HG02763 (cell line): ENCODE data around the gene HYPK.
"Not testable (repeated sequence)": the region's sequence is repeated elsewhere in the genome, so short reads cannot be mapped to it uniquely, and the experiment has no call there.

Experiments
- ATAC-seq: cut with Tn5 transposase; IDR thresholded peaks from one replicate; pipeline ENCODE4 v1.9.1; 2021; ENCODE audit warnings: mild to moderate bottlenecking, moderate library complexity; ENCODE audit not compliant: unreplicated experiment

The HYPK gene

GRCh38 chr15:43832485-43832884 lies 32.1 kb downstream of the HYPK start:
- not testable (repeated sequence) for ATAC-seq

GRCh38 chr15:43845421-43845820 lies 45.0 kb downstream of the HYPK start:
- ATAC-seq = no peak

- no peak for ATAC-seq
Observed at GRCh38 chr15:43851251-43851650, 50.9 kb downstream of the HYPK start.

GRCh38 chr15:43852607-43853006 lies 52.2 kb downstream of the HYPK start:
- ATAC-seq = no peak
